Liver (tissue), 9 donors: ENCODE results near the gene UBA52. TPM values are rescaled to one million over a fixed set of nuclear protein-coding genes. Genes with fewer than 3 reads are reported as not detected.
"Not testable (repeated sequence)": the region's sequence is repeated elsewhere in the genome, so short reads cannot be mapped to it uniquely, and the experiment has no call there.

Source experiments
- DNase-seq: peaks from one replicate; pipeline ENCODE4 v3.0.0-alpha.2; 2017; ENCODE audit warnings: low spot score
- H3K27ac ChIP-seq, 2 donors: one replicate each; pipeline ENCODE4 v1.7.0; 2013; ENCODE audit warnings: inconsistent platforms in 2 of 2, low read length in 2 of 2, control low read depth in 1 of 2, low read depth in 1 of 2, mild to moderate bottlenecking in 1 of 2
- H3K27me3 ChIP-seq, 4 donors: one replicate each; pipeline versions ENCODE4 v1.6.1 to v1.7.0; 2013; ENCODE audit warnings: low read length in 3 of 4, inconsistent platforms in 1 of 4, mild to moderate bottlenecking in 1 of 4, moderate library complexity in 1 of 4; ENCODE audit not compliant: control insufficient read depth in 4 of 4, insufficient read depth in 4 of 4
- H3K36me3 ChIP-seq, 4 donors: one replicate each; pipeline versions ENCODE4 v1.6.1 to v1.7.0; 2013; ENCODE audit warnings: low read length in 3 of 4, mild to moderate bottlenecking in 3 of 4, low read depth in 1 of 4, moderate library complexity in 1 of 4; ENCODE audit not compliant: control insufficient read depth in 4 of 4, insufficient read depth in 3 of 4
- H3K4me1 ChIP-seq, 4 donors: one replicate each; pipeline versions ENCODE4 v1.6.1 to v1.7.0; 2013; ENCODE audit warnings: low read length in 3 of 4, mild to moderate bottlenecking in 3 of 4, moderate library complexity in 1 of 4; ENCODE audit not compliant: control insufficient read depth in 4 of 4, insufficient read depth in 4 of 4
- H3K4me3 ChIP-seq, 3 donors: one replicate each; pipeline versions ENCODE4 v1.6.1 to v1.7.0; 2013; ENCODE audit warnings: low read length in 3 of 3, control low read depth in 1 of 3, low read depth in 1 of 3, mild to moderate bottlenecking in 1 of 3
- H3K9ac ChIP-seq, 2 donors: one replicate each; pipeline ENCODE4 v1.7.0; 2013; ENCODE audit warnings: low read length in 2 of 2, mild to moderate bottlenecking in 2 of 2, moderate library complexity in 2 of 2, control low read depth in 1 of 2, low read depth in 1 of 2
- H3K9me3 ChIP-seq, 4 donors: one replicate each; pipeline versions ENCODE4 v1.6.1 to v1.7.0; 2013; ENCODE audit warnings: low read length in 3 of 4; ENCODE audit not compliant: control insufficient read depth in 4 of 4
- EGR1 ChIP-seq, 2 donors: IDR thresholded peaks; 2 replicates each; pipeline ENCODE4 v1.6.1; 2016 to 2018; ENCODE audit warnings: antibody characterized with exemption in 2 of 2, low read depth in 2 of 2
- FOXA2 ChIP-seq: IDR thresholded peaks from 2 replicates; pipeline ENCODE4 v1.6.1; 2016; ENCODE audit warnings: antibody characterized with exemption
- GABPA ChIP-seq, 2 donors: IDR thresholded peaks in 1 of 2; conservative IDR thresholded peaks in 1 of 2; 2 replicates each; pipeline ENCODE4 v1.6.1; 2016; ENCODE audit warnings: antibody characterized with exemption in 2 of 2, mild to moderate bottlenecking in 1 of 2, moderate library complexity in 1 of 2
- HNF4A ChIP-seq, 2 donors: conservative IDR thresholded peaks; 2 replicates each; pipeline ENCODE4 v1.6.1; 2016; ENCODE audit warnings: antibody characterized with exemption in 2 of 2, mild to moderate bottlenecking in 2 of 2
- HNF4G ChIP-seq: IDR thresholded peaks from 2 replicates; pipeline ENCODE4 v1.6.1; 2016; ENCODE audit warnings: antibody characterized with exemption
- JUND ChIP-seq, 2 donors: IDR thresholded peaks; 2 replicates each; pipeline ENCODE4 v1.6.1; 2016; ENCODE audit warnings: antibody characterized with exemption in 2 of 2
- NR2F2 ChIP-seq: IDR thresholded peaks from 2 replicates; pipeline ENCODE4 v1.6.1; 2016; ENCODE audit warnings: antibody characterized with exemption
- SP1 ChIP-seq: IDR thresholded peaks from 2 replicates; pipeline ENCODE4 v1.6.1; 2018; ENCODE audit warnings: antibody characterized with exemption, mild to moderate bottlenecking
- TAF1 ChIP-seq: conservative IDR thresholded peaks from 2 replicates; pipeline ENCODE4 v1.6.1; 2016; ENCODE audit warnings: antibody characterized with exemption, mild to moderate bottlenecking
- YY1 ChIP-seq: IDR thresholded peaks from 2 replicates; pipeline ENCODE4 v1.6.1; 2016; ENCODE audit warnings: antibody characterized with exemption, mild to moderate bottlenecking
- WGBS: extraction: QIAGEN DNeasy Blood & Tissue Kit; methylation state at CpG from one replicate; pipeline ENCODE4 v1.1.7; 2013; 5-methylcytosine and 5-hydroxymethylcytosine counted together
- polyA plus RNA-seq, 2 donors: library from polyadenylated mRNA; stranded (reverse) in 1 of 2; unstranded in 1 of 2; fragments of 200-250 nt in 1 of 2; fragments of >200 nt in 1 of 2; fragmentation: Nextera tagmentation in 1 of 2; extraction: Ambion mirVana in 1 of 2; gene quantifications; one replicate each; pipeline versions ENCODE4 v1.2.1 to v1.2.3, GENCODE V29; 2013 to 2015
- total RNA-seq, 2 donors: library from RNA; depleted of rRNA; stranded (reverse); fragments of >200 nt; gene quantifications; one replicate each; pipeline ENCODE4 v1.2.3, GENCODE V29; 2014
- TF ChIP-seq, protein P1 (sequence below): IDR thresholded peaks from 2 replicates; pipeline ENCODE4 v1.6.1; 2016; ENCODE audit warnings: antibody characterized with exemption
- TF ChIP-seq, protein P2 (sequence below): IDR thresholded peaks from 2 replicates; pipeline ENCODE4 v1.6.1; 2016; ENCODE audit warnings: antibody characterized with exemption, mild to moderate bottlenecking
- TF ChIP-seq, protein P3 (sequence below): IDR thresholded peaks from 2 replicates; pipeline ENCODE4 v1.6.1; 2016; ENCODE audit warnings: antibody characterized with exemption
- TF ChIP-seq, protein P4 (sequence below): fragments of 150-350 bp; IDR thresholded peaks from 2 replicates; pipeline ENCODE4 v1.5.1; 2017; ENCODE audit warnings: improper control_type of control experiment, low read depth, low read length; ENCODE audit not compliant: missing input control
- TF ChIP-seq, protein P5 (sequence below): IDR thresholded peaks from 2 replicates; pipeline ENCODE4 v1.6.1; 2016; ENCODE audit warnings: antibody characterized with exemption
- donor health status: healthy.
- donor health status: healthy.
- donor health status: healthy.
- donor health status: healthy.
- donor health status: healthy.

Gene UBA52
- total and polyA plus RNA-seq, 4 donors, result 324 to 647 (median 484) TPM

DNA sequence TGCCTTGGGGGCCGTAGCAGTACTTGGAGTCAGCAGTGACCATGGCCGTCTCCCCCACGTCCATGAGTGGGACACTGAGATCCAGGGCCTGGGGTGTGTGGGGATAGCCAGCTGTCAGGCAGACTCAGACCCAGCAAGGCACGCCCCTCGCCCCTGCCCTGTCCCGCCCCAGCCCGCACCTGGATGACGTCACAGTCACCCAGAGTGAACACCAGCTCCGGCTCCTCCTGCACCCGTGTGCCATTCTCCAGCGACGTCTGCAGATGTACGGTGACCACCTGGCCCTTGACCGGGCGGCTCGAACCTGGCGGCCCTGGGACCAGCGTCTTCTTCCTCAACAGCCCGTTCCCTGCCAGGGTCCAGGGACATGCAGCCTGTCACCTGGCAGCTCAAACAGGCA lies 32.3 kb upstream of the UBA52 start:
- no peak for DNase-seq
- H3K9me3 ChIP-seq, result no peaks in the 10 kb centered on the region
- no peak overlapping the region for H3K4me3 ChIP-seq
- H3K27me3 ChIP-seq, result no peaks in the 10 kb centered on the region
- H3K9ac ChIP-seq, result no peak overlapping the region
- peaks cover 8 to 22% (median 15%) of the 10 kb centered on the region in 4 donors for H3K4me1 ChIP-seq
- 97% methylated on average over 19 of the region's 19 CpGs for WGBS
- H3K27ac ChIP-seq, result no peak overlapping the region
- TF ChIP-seq, protein P1, sequence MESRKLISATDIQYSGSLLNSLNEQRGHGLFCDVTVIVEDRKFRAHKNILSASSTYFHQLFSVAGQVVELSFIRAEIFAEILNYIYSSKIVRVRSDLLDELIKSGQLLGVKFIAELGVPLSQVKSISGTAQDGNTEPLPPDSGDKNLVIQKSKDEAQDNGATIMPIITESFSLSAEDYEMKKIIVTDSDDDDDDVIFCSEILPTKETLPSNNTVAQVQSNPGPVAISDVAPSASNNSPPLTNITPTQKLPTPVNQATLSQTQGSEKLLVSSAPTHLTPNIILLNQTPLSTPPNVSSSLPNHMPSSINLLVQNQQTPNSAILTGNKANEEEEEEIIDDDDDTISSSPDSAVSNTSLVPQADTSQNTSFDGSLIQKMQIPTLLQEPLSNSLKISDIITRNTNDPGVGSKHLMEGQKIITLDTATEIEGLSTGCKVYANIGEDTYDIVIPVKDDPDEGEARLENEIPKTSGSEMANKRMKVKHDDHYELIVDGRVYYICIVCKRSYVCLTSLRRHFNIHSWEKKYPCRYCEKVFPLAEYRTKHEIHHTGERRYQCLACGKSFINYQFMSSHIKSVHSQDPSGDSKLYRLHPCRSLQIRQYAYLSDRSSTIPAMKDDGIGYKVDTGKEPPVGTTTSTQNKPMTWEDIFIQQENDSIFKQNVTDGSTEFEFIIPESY, result no peak
- TF ChIP-seq TAF1 (no peak), SP1 (no peak), JUND (IDR thresholded peaks at IDR 0.05) (no peak), FOXA2 (no peak), YY1 (no peak), NR2F2 (no peak), HNF4A (conservative IDR thresholded peaks at IDR 0.05) (no peak), HNF4G (no peak), GABPA (IDR thresholded peaks at IDR 0.05 in 1 of 2, conservative IDR thresholded peaks at IDR 0.05 in 1 of 2) (no peak), EGR1 (IDR thresholded peaks at IDR 0.05; ENCODE audit: low read depth in 2 of 2) (no peak)
- TF ChIP-seq, protein P2, sequence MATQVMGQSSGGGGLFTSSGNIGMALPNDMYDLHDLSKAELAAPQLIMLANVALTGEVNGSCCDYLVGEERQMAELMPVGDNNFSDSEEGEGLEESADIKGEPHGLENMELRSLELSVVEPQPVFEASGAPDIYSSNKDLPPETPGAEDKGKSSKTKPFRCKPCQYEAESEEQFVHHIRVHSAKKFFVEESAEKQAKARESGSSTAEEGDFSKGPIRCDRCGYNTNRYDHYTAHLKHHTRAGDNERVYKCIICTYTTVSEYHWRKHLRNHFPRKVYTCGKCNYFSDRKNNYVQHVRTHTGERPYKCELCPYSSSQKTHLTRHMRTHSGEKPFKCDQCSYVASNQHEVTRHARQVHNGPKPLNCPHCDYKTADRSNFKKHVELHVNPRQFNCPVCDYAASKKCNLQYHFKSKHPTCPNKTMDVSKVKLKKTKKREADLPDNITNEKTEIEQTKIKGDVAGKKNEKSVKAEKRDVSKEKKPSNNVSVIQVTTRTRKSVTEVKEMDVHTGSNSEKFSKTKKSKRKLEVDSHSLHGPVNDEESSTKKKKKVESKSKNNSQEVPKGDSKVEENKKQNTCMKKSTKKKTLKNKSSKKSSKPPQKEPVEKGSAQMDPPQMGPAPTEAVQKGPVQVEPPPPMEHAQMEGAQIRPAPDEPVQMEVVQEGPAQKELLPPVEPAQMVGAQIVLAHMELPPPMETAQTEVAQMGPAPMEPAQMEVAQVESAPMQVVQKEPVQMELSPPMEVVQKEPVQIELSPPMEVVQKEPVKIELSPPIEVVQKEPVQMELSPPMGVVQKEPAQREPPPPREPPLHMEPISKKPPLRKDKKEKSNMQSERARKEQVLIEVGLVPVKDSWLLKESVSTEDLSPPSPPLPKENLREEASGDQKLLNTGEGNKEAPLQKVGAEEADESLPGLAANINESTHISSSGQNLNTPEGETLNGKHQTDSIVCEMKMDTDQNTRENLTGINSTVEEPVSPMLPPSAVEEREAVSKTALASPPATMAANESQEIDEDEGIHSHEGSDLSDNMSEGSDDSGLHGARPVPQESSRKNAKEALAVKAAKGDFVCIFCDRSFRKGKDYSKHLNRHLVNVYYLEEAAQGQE, result no peak
- TF ChIP-seq, protein P3, sequence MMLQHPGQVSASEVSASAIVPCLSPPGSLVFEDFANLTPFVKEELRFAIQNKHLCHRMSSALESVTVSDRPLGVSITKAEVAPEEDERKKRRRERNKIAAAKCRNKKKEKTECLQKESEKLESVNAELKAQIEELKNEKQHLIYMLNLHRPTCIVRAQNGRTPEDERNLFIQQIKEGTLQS, result no peak
- TF ChIP-seq, protein P4, sequence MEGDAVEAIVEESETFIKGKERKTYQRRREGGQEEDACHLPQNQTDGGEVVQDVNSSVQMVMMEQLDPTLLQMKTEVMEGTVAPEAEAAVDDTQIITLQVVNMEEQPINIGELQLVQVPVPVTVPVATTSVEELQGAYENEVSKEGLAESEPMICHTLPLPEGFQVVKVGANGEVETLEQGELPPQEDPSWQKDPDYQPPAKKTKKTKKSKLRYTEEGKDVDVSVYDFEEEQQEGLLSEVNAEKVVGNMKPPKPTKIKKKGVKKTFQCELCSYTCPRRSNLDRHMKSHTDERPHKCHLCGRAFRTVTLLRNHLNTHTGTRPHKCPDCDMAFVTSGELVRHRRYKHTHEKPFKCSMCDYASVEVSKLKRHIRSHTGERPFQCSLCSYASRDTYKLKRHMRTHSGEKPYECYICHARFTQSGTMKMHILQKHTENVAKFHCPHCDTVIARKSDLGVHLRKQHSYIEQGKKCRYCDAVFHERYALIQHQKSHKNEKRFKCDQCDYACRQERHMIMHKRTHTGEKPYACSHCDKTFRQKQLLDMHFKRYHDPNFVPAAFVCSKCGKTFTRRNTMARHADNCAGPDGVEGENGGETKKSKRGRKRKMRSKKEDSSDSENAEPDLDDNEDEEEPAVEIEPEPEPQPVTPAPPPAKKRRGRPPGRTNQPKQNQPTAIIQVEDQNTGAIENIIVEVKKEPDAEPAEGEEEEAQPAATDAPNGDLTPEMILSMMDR, result no peak
- TF ChIP-seq, protein P5, sequence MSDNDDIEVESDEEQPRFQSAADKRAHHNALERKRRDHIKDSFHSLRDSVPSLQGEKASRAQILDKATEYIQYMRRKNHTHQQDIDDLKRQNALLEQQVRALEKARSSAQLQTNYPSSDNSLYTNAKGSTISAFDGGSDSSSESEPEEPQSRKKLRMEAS, result no peak
- H3K36me3 ChIP-seq, result peaks cover 0 to 28% (median 9%) of the 10 kb centered on the region in 4 donors

DNA sequence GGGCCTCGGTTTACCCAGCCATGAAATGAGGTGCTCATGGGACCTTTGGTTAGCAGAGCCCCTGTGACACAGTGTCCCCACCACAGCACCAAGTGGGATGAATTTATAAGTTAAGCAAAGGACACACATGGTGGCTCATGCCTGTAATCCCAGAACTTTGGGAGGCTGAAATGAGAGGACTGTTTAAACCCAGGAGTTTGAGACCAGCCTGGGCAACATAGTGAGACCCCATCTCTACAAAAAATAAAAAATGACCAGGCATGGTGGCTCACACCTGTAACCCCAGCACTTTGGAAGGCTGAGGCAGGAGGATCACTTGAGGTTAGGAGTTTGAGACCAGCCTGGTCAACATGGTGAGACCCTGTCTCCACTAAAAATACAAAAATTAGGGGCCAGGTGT lies 31.5 kb upstream of the UBA52 start:
- H3K36me3 ChIP-seq, result peaks cover 0 to 28% (median 9%) of the 10 kb centered on the region in 4 donors
- not testable (repeated sequence) for H3K4me3 ChIP-seq, DNase-seq, H3K9ac ChIP-seq, H3K27ac ChIP-seq, H3K27me3 ChIP-seq, H3K9me3 ChIP-seq
- H3K4me1 ChIP-seq, result peaks cover 8 to 22% (median 15%) of the 10 kb centered on the region in 4 donors
- 100% methylated on average over 1 of the region's 1 CpG for WGBS
